Measurements from ENCODE around the gene R3HDM2.

The R3HDM2 gene

GRCh38 chr12:57216014-57216911, 214.6 kb downstream of the R3HDM2 start, which contains the start of gene NXPH4:
NXPH4 (plus strand) TSS chr12:57216794; CDS start chr12:57216970, 176 bp downstream.
- DNase-seq (ENCODE audit: low spot score) = no peak

- DNase-seq (ENCODE audit: low spot score) = no peak
These were observed 215.2 kb downstream of the R3HDM2 start for GRCh38 chr12:57215668-57216013.

- no peak for DNase-seq (ENCODE audit: low spot score)
These were observed 215.8 kb downstream of the R3HDM2 start for GRCh38 chr12:57215065-57215464.

- DNase-seq (ENCODE audit: low spot score) = peak; percentile 52
These were observed 216.5 kb downstream of the R3HDM2 start for GRCh38 chr12:57214398-57214781.

- no peak for DNase-seq (ENCODE audit: low spot score)
These were observed 217.0 kb downstream of the R3HDM2 start for GRCh38 chr12:57213763-57214397.

GRCh38 chr12:57213058-57213715, 217.7 kb downstream of the R3HDM2 start:
- DNase-seq (ENCODE audit: low spot score) = peak; percentile 95

GRCh38 chr12:57212701-57213057, 218.2 kb downstream of the R3HDM2 start:
- DNase-seq (ENCODE audit: low spot score) = no peak

GRCh38 chr12:57211791-57212700, 218.8 kb downstream of the R3HDM2 start:
- DNase-seq (ENCODE audit: low spot score) = no peak

- DNase-seq (ENCODE audit: low spot score) = no peak
These were observed 219.7 kb downstream of the R3HDM2 start for GRCh38 chr12:57210926-57211692.

GRCh38 chr12:57210461-57210860, 220.4 kb downstream of the R3HDM2 start:
- DNase-seq (ENCODE audit: low spot score) = no peak

- no peak for DNase-seq (ENCODE audit: low spot score)
These were observed 220.9 kb downstream of the R3HDM2 start for GRCh38 chr12:57209916-57210315.

GRCh38 chr12:57208631-57209282, 222.1 kb downstream of the R3HDM2 start:
- no peak for DNase-seq (ENCODE audit: low spot score)

- DNase-seq (ENCODE audit: low spot score) = no peak
These were observed 222.9 kb downstream of the R3HDM2 start for GRCh38 chr12:57207731-57208630.

- DNase-seq (ENCODE audit: low spot score) = no peak
These were observed 224.9 kb downstream of the R3HDM2 start for GRCh38 chr12:57205931-57206330.

- DNase-seq (ENCODE audit: low spot score) = no peak
These were observed 225.7 kb downstream of the R3HDM2 start for GRCh38 chr12:57205186-57205585.

- DNase-seq (ENCODE audit: low spot score) = no peak
These were observed 226.4 kb downstream of the R3HDM2 start for GRCh38 chr12:57204454-57204853.

GRCh38 chr12:57203791-57204190, 227.1 kb downstream of the R3HDM2 start:
- no peak for DNase-seq (ENCODE audit: low spot score)
